Stimulated activated CD8-positive, alpha-beta memory T cell treated with anti-CD3 and anti-CD28 coated beads, Interleukin-15, amount 100 ng/mL, for 24 hours (primary cell): ENCODE measurements around the gene FAM174C.

Experiments
- DNase-seq: peaks from one replicate; pipeline ENCODE4 v3.0.0-alpha.2; 2020; ENCODE audit warnings: low read depth

Gene FAM174C

DNA sequence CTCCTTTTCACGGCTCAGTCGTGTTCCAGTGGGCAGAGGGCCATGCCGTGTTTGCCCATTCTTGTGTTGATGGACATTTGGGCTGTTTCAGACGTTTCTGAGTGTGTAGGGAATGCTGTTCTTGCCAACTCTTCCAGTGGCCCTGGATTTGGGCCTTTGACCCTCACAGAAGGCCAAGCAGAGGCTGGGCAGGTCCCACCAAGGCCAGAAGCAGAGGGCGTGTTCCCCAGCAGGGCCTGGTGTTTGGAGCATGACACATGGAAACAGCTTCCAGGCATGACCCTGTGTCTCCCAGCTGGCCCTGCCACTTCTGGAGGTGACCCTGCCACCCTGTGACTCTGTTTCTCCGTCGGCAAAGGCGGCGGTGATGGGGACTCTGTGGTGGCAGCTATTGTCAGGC lies 46.2 kb downstream of the FAM174C start:
- no peak for DNase-seq

DNA sequence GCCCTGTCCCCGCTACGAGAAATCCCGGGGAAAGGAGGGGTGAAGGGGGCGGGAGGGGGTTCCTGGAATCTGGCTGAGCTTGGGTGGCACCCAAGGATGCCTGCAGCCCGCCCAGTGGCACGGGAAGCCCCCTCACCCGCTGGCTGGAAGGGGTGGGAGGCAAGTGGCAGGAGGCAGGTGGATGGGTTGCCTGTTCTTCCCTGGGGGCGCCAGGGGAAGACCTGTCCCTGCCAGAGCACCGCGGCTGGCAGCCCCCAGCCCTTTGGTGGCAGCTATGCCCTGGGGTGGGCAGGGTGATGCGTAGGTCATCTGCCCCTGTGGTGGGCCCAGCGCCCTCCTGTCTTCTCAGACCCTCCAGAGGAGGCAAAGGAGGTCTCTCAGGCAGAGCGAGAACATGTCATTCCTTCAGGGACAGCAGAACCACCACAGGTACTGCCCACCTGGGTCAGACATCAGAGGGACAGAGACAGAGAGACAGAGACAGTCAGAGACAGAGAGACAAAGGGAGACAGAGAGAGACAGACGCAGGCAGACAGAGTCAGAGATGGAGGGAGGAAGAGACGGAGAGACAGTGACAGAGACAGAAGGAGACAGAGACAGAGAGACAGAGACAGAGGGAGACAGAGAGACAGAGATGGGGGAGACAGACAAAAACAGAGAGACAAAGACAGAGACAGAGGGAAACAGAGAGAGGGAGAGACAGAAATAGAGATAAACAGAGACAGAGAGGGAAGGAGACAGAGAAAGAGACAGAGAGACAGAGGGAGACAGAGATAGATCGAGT lies 47.1 kb downstream of the FAM174C start:
- no peak for DNase-seq

DNA sequence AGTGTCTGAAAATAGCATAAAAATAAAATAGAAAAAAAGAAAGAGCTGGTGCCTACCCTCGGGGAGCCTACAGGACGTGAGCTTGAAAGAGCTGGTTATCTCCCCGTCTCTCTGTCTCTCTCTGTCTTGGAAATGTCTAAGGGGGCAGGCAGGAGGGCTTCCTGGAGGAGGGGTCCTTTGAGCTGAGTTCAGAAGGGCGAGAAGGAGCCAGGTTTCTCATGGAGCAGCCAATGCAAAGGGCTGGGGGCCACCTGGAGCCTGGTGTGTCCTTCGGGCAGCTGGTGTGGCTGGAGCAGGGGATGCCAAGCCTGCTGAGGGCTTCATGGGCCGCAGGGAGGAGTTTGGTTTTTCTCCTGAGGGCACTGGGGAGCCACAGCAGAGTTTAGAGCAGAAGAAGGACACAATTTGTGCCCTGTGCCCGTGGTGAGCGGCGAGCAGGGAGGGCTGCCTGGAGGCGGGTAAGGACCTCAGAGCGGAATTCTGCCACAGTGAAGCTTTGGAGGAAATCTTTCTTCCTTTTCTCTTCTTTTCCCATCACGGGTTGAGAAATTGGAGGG lies 49.0 kb downstream of the FAM174C start:
- no peak for DNase-seq

DNA sequence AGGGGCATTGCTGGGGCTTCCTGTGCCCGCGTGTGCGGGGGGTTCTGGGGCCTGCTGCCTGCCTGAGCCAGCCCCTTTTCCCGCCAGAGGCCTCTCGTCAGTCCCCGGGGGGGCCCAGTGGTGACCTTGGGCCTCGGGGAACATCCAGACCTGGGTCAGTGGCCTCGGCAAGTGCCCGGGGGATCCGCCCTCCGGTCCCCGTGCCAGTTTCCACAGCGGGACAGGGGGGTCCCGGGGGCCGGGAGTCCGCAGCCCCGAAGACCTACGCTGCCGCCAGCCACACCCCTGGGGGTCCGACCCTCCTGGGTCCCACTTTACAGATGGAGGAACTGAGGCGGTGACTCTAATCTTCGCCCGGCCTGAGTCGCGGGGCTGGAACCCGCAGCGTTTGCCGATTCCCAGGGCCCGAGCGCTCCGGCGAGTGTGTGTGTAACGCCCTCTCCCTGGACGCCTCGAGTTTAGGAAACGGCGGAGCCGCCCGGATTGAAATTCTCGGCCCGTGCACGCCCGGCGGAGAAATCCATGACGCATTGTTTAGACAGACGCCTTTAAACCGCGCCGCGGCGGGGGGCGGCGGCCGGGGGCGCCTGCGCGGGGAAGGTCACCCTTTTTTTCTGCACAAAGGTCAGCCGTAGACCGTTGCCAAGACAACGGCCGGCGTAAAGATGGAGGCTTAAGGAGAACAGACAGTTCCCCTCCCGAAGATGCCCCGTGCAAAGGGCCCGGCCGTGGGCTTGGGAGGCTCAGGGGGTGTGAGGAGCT lies 49.7 kb downstream of the FAM174C start:
- no peak for DNase-seq

DNA sequence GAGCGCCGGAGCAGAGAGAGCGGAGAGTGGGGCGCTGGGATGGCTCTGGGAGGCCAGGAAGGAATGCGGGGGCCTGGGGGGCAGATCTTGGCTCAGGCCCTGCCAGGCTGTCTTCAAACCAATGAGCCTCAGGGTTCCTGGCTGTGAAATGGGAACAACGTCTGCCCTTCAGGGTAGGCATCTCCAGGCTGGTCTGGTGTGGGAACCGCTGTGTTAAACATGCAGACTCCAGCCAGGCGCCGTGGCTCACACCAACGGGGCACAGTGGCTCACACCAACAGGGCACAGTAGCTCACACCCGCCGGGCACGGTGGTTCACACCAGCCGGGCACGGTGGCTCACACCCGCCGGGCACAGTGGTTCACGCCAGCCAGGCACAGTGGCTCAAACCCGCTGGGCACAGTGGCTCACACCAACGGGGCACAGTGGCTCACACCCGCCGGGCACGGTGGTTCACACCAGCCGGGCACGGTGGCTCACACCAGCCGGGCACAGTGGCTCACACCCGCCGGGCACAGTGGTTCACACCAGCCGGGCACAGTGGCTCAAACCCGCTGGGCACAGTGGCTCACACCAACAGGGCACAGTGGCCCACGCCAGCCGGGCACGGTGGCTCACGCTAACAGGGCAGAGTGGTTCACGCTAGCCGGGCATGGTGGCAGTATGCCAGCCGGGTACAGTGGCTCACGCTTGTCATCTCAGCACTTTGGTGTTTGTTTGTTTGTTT lies 50.4 kb downstream of the FAM174C start:
- DNase-seq, result no peak

DNA sequence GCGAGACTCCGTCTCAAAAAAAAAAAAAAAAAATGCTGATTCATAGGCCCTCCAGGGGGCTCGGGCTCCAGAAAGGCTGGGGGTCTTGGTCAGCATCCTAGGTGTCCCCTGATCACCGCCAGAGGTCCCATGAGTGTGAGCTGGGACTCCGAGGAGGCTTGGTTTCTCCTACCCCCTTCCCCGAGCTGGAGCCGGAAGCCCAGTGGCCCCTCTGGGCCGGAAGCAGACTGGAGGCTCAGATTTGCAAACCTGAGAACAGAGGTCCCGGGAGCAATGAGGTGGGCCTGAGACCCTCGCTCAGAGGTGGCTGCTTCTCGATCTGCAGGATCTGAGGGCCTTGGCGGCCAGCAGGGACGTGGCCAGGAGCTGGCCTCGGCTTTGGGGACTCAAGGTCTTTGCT lies 51.8 kb downstream of the FAM174C start:
- no peak for DNase-seq
